Cardiac septum (tissue), 1 donor: ENCODE data around the gene STRAP. TPM values are rescaled to one million over a fixed set of nuclear protein-coding genes. Genes with fewer than 3 reads are reported as not detected.
"Not testable (repeated sequence)": the region's sequence is repeated elsewhere in the genome, so short reads cannot be mapped to it uniquely, and the experiment has no call there.

Experiments used
- DNase-seq: peaks from one replicate; pipeline ENCODE4 v3.0.0-alpha.2; 2020; ENCODE audit warnings: low spot score
- intact Hi-C: fragments of 100-400 bp; cut with DNase I; formaldehyde crosslinking; loops from one replicate; pipeline ENCODE4 v1.14.0; 2022
- total RNA-seq: library from RNA; stranded (reverse); fragmentation: NEBNext Ultra II Directional; extraction: Animal tissue kit (Norgen Biotek cat#: 25700); gene quantifications from one replicate; pipeline ENCODE4 v1.2.1, GENCODE V29; 2021
- donor health status: DM: no; HTN: no; CAD: no.

Gene STRAP
- total RNA-seq, 1 donor from 2014 or later = 102 TPM

DNA sequence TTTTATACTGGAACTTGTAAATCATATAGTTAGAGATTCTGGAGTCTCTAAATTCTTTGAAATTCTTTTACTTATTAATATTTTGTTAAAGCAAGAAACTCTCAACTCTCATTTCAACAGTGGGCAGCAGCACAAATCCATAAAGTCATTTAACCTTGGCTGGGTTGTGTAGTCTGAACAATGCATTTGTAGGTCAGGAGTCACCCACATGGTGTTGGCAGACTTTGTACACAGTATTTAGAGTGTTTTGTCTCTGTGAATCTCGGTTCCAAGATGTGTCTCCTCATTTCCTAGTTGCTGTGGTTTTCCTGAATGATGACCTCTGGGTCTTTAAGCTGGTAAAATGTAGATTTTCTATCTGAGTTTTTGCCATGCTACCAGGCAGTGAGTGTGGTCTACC, 20.8 kb upstream of the STRAP start:
- DNase-seq = no peak
- intact Hi-C loops = no loop called here

DNA sequence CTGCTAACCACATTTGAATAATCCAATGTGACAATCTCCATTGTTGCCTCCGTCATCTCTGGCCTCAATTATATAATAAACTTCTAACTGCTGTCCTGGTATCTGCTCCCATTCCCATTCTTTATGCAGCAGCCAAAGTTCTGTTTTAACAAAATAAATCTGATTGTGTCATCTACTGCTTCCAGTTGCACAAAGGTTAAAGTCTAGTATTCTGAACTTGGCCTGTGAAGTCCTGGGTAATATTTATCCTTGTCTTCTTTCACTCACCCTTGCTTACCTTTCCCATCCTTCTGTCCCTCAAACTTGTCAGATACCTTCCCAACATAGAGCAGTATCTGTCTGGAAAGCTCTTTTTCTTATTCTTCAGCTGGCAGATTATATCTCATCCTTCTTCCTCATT, 19.3 kb upstream of the STRAP start:
- no peak for DNase-seq
- intact Hi-C loops = no loop called here

DNA sequence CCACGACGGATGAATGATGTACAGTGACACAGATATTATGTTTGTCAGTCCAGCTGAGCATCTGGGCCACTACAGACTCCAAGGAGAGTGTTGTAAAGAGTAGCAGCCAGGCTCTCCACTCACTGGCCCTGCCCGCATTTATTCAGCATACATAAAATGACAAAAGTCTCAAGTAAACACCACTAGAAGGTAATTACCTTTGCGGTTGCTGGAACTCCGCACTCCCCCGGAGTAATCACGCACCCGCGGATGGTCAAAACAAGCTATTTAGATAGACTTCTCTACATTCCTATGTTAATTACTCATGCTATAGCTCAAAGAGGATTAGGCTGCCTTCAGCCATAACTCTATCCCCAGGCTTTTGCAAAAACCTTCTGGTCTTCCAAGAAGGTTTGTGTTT, 18.8 kb upstream of the STRAP start:
- DNase-seq = no peak
- intact Hi-C loops = no loop called here

DNA sequence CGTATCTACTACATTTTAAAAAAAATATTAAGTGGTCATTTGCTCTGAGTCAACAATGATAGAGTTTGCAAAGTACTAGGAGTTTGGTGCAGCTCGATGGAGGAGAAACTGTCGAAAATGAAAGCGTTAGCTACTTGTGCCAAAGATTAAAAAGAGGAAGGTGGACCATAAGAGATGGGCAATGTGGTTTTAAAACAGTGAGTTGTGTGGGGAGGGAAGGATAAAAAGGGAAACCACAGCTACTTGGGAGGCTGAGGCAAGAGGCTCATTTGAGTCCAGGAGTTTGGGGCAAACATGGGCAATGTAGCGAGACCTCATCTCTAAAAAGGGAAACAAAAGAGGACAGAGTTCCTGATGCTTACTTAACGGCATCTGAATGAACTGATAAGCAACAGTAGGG, 18.2 kb upstream of the STRAP start:
- intact Hi-C loops = no loop called here

DNA sequence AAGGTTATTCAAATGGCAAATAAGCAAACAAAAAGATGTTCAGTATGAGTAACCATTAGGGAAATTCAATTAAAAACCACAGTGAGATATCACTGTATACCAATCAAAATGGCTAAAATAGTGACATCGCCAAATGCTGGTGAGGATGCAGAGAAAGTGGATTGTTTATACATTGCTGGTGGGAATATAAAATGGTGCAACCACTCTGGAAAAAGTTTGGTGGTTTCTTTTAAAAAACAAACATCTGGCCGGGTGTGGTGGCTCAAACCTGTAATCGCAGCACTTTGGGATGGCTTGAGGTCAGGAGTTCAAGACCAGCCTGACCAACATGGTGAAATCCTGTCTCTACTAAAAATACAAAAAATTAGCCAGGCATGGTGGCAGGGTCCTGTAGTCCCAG, 14.0 kb upstream of the STRAP start:
- DNase-seq = no peak
- intact Hi-C loops = no loop called here

More for the DNA sequence above, 18.2 kb upstream of the STRAP start:
- DNase-seq = no peak

DNA sequence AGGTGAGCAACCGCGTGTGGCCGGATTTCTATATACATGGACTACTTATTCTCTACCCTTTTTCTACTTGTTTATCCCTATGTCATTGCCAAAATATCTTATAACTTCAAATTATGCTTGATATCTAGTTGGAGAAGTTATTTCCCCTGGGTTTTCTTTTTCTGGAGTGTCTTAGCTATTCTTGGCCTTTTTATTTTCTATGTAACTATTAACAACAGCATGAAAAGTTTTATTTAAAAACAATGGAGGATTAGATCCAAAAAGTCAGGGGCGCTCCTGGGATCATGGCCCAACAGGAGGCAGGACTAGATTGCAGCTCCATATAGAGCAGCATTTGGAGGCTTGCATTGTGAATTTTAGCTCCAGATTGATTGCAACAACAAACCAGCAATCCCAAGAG, 8.6 kb upstream of the STRAP start:
- intact Hi-C loops = no loop called here
- DNase-seq = no peak

DNA sequence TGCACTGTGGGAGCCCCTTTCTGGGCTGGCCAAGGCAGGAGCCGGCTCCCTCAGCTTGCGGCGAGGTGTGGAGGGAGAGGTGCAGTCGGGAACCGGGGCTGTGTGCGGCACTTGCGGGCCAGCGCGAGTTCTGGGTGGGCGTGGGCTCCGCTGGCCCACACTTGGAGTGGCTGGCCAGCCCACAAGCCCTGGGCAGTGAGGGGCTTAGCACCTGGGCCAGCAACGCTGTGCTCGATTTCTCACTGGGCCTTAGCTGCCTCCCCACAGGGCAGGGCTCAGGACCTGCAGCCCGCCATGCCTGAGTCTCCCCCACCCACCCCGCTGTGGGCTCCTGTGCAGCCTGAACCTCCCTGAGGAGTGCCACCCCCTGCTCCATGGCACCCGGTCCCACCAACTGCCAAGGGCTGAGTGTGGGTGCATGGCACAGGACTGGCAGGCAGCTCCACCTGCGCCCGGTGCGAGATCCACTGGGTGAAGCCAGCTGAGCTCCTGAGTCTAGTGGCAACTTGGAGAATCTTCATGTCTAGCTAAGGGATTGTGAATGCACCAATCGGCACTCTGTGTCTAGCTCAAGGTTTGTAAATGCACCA, 7.5 kb upstream of the STRAP start:
- DNase-seq, intact Hi-C loops: not testable (repeated sequence)

DNA sequence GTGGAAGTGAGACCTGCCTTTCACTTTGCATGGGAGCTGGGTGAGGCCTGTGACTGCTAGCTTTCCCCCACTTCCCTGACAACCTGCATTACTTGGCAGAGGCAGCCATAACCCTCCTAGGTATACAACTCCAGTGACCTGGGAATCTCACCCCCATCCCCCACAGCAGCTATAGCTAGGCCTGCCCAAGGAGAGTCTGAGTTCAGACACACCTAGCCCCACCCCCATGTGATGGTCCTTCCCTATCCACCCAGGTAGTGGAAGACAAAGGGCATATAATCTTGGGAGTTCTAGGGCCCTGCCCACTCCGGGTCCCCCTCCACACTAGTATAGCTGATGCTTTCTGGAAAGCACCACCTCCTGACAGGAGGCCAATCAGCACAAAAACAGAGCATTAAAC, 6.3 kb upstream of the STRAP start:
- intact Hi-C loops = no loop called here
- no peak for DNase-seq

DNA sequence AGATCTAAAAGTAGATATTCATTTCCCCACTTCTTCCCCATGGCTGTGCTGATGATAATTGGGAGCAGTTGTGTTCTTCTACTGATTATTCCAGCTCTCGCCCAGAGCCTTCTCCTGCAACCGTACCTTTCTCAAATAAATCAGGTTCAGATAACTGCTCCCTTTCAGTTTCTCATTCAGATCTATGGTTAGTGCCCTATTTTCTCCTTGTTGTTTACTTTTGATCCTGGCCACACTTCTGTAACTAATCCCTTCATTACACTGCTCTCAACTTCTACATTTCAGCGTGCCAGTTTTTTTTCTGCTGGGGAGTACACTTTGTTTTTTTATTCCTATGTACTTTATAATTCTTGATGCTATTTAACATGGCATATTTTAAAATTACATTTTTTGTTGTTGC, 2.8 kb upstream of the STRAP start:
- intact Hi-C loops = no loop called here
- DNase-seq = no peak

DNA sequence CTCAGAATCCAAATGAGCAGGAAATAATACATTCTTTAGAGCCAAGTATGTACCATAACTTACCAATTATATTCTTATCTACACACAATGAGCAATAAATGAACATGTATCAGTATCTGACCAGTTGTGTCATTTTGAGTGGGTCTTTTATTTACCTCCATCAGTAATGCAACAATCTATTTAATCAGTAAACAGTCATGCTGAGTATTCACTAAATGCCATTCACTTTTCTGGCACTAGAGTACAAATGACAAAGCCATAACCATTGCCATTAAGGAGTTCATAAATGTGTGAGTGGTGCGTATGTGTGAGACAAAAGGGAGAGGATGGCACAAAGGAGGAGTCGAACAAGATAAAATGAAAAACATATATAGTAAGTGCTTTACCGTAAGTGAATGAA, 1.5 kb upstream of the STRAP start:
- intact Hi-C loops = loop anchor here (10.0 kb wide), 1 partner anchor 1106 kb away; a partner anchor contains a TSS
- DNase-seq = no peak

DNA sequence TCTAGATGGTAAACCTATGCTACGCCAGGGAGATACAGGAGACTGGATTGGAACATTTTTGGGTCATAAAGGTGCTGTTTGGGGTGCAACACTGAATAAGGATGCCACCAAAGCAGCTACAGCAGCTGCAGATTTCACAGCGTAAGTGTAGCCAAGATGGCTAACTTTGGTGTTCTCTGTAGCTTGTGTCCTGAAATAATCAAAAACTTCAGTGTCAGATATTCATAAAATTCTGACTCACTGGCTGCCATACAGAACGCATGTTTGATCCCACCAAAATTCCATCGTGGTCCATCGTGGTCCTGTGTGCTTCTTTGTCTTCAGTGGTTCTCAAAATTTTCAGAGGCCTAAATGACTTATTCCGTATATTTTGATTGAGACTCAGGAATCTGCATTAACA, 1.3 kb downstream of the STRAP start:
- intact Hi-C loops = loop anchor here (10.0 kb wide), 1 partner anchor 1109 kb away; a partner anchor contains a TSS
- DNase-seq = no peak

DNA sequence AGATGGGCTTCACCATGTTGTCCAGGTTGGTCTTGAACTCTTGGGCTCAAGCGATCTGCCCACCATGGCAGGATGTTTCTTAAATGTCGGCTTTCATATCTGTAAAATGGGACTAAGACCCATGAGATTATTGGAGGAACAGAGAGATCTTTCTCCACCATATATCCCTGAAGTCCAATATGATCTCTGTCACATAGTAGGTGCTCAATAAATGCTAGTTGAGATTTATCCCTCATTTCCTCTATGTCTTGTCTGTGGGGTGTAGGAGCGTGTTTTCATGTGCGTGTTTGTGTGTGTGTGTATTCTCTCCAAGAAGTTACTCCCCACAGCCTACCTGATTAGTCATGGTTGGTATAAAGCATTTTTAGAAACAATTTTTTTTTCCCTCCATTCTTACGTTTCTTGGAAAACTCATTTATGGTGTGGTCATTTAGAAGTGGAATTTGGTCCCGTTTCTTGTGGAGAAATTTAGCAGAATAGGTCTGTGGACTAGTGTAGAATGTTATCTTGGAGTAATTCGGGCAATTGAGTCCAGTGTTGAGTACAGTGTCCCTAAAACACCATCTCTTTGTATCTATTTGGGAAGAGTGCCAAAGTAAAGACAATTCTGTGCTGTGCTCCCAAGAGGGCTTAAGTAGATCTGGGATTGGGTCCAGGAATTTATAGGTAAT, 4.3 kb downstream of the STRAP start:
- intact Hi-C loops = loop anchor here (10.0 kb wide), 1 partner anchor 1112 kb away; a partner anchor contains a TSS
- no peak for DNase-seq

DNA sequence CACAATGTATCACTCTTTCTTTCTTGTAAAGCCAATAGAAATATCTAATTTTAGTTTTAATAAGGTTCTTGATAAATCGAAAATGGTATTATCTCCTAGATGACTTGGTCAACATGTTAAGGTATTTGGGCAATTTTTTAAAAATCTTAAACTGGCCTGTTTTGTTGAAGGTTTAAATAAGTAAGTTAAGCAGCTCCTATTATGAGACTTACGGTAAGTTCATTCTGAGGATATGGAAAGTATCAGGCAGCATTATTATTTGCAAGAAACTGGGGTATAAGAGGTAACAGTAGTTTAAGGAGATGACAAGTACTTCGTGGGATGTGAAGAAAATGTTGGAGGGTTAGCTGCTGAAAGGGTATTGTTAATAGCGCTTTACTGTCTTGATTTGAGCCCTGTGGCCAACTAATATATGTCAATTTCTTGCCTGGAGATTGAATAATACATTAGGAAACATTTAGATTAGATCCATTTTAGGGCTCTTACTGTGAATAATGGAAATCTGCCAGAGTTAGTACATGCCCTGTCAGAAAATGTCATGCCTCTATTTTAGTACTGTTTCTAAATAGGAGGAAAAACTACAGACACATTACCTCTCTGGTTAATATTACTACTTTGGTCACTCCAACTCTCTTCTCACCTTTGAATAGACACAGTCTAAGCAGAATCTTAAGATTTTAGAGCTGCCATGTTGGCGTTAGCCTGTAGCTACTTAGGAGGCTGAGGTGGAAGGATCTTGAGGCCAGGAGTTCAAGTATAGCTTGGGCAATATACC, 5.0 kb downstream of the STRAP start:
- DNase-seq = no peak
- intact Hi-C loops = loop anchor here (10.0 kb wide), 1 partner anchor 1112 kb away; a partner anchor contains a TSS

DNA sequence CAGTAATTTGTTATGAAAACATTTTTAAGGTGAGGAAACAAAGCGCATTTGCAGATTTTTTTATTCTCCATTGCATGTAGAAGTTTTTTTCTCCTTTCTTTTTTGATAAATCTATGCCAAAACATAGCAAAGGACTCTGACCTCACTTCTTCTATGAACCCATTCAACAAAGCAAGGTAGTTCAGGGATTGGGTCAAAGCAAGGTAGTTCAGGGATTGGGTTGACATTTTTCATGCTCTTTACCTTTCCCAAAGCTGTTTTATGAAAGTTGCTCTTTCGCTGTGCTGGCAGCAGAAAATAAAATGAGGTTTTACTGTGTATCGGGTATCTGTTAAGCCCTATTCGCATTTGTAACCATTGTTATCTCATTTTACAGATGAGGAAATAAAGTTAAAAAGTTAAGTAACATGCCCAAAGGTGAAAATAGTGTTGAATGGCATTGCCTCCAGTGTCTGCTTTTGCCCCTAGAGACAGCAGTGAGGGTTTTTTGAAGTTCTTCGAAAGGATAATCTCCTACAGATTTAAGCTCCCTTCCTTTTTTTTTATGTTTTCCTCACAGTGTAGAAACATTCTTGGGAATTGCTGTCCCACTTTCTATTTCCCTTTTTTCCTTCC, 10.6 kb downstream of the STRAP start:
- no peak for DNase-seq
- intact Hi-C loops = no loop called here

DNA sequence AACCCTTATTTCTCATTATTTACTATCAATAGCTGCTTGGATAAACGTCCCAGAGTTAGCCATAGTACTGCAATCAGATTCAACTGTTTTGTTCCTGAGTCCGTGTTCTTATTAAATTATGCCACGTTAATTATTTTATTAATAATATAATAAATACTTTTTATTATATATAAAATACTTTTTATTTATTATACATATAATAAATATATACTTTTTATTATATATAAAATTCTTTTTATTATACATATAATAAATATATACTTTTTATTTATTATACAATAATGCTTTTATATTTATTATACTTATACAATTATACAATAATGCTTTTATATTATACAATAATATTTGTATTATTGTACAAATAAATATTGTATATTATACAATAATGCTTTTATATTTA, 11.1 kb downstream of the STRAP start:
- intact Hi-C loops = no loop called here
- DNase-seq = no peak

DNA sequence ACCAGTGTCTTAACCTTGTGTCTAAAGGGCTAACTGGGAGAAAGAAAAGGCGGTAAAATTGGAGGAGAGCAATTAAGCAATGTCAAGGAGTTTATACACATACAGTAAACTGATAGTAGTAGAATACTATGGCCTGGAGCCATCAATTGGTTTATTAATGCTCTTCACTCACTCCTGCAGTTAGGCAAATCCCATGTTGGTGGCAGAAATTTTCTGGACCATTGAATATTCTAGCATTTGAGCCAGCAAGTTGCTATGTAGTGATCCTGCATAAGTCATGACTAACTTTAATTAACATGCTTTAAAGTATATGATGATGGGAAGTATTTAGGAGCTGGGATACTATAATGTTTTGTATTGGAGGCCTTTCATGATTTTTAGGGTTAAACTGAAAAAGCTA, 14.7 kb downstream of the STRAP start:
- no peak for DNase-seq
- intact Hi-C loops = no loop called here

DNA sequence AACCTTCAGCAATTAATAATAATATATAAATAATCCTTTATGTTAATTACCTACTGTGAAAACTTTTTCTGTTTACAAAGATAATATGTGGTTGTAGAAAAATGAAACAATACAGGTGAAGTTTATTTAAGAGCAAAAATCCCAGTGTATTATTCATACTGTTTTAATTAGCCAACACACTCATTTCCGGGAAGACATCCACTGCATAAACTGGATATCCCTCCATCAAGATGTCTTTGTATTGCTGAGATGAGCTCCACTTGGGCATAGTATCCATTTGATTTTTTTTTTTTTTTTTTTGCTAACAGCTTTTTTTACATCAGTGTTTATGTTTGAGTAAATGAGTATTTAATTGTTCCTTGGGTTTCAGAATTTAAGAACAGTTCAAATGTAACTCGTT, 15.2 kb downstream of the STRAP start:
- intact Hi-C loops = no loop called here
- no peak for DNase-seq

DNA sequence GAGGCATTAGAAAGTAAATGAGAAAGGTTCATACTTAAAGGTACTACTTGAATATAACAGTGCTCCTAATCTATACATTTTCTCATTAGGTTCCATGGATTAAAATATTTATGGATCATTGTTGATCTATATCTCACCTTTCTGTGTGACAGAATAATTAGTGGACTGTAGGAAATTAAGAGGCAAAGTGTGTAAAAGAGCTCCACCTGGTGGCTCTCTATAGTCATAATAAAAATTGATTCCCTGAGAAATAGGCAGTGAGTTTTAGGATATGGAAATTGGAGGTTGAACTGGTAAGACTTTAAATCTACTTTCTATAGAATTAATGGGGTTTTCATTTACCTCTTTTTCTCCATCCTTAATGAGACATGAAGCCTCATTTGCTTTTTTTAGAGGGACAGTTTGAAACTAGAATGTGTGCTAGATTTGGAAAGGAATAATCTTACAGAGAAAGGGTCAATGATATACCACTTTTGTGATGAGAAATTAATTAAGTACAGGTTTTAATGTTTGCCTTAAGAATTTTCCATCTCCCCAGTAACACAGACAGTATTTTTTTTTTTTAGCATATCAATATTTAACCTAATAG, 17.2 kb downstream of the STRAP start:
- intact Hi-C loops = loop anchor here (2.0 kb wide), 1 partner anchor 309 kb away; no protein-coding TSS in a partner anchor
- no peak for DNase-seq

DNA sequence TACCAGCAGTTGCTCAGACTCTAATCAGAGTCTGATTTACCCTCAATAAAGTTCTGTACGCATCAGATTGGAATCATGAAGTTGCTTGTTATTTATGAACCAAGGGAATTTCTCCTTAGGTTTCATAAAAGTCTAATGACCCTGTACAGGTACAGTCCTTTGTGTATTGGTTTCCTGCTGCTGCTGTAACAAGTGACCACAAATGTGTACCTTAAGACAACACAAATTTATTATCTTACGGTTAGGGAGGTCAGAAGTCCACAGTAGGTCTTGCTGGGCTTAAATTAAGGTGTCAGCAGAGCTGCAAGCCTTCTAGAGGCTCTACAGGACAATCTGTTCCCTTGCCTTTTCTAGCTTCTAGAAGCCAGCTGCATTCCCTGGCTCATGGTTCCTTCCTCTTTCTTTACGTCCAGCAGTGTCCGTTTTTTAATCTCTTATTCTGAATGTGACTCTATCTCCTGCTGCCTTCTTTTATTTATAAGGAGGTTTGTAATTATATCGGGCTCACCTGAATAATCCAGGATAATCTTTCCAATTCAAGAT, 22.3 kb downstream of the STRAP start:
- intact Hi-C loops = no loop called here
- DNase-seq = no peak

DNA sequence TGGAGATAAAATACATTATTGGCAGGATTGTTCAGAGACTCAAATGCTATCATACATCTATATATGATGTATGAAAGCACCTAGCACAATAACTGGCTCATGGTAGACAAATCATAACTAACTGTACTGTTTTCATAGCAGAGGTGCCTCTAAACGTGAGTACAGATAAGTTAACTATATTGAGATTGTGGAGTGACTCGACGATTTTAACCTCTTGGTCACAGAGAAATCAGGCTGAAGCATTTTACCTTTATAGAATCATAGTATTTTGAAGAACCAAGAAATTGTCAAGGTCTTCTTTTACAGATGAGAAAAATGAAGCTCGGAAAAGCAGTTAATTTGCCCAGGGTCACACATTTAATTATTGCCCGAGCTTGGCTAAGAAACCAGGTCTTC, 28.3 kb downstream of the STRAP start:
- intact Hi-C loops = no loop called here
- DNase-seq = no peak
